NCI-H2029 treated with DMSO at 0.1 percent for 48 hours (cell line): ENCODE results near the gene GOLGA8J.
"Not testable (repeated sequence)": the region's sequence is repeated elsewhere in the genome, so short reads cannot be mapped to it uniquely, and the experiment has no call there.

Source experiments
- DNase-seq: peaks from one replicate; lab custom pipeline; 2025; lab: John Stamatoyannopoulos, UW

The GOLGA8J gene

GRCh38 chr15:30082655-30083054 lies at the start of gene GOLGA8J:
GOLGA8J (plus strand) TSS chr15:30082955; CDS start chr15:30083053, 98 bp downstream.
- not testable (repeated sequence) for DNase-seq

- no peak for DNase-seq
These were observed 49.5 kb upstream of the GOLGA8J start for GRCh38 chr15:30033211-30033610.

GRCh38 chr15:30033763-30034162 lies 49.0 kb upstream of the GOLGA8J start:
- no peak for DNase-seq

GRCh38 chr15:30036036-30036703 lies 46.6 kb upstream of the GOLGA8J start:
- DNase-seq: no peak

- peak; percentile 22 for DNase-seq
These were observed 43.9 kb upstream of the GOLGA8J start for GRCh38 chr15:30038667-30039523.

- DNase-seq: no peak
These were observed 40.9 kb upstream of the GOLGA8J start for GRCh38 chr15:30041868-30042267.

- DNase-seq: no peak
These were observed 40.2 kb upstream of the GOLGA8J start for GRCh38 chr15:30042556-30042955.

GRCh38 chr15:30043211-30043655 lies 39.5 kb upstream of the GOLGA8J start:
- DNase-seq: no peak

- DNase-seq: no peak
These were observed 38.4 kb upstream of the GOLGA8J start for GRCh38 chr15:30044377-30044776.

- DNase-seq: not testable (repeated sequence)
These were observed 37.9 kb upstream of the GOLGA8J start for GRCh38 chr15:30044826-30045225.

GRCh38 chr15:30045248-30046041 lies 37.3 kb upstream of the GOLGA8J start:
- DNase-seq: not testable (repeated sequence)

- no peak for DNase-seq
These were observed 36.3 kb upstream of the GOLGA8J start for GRCh38 chr15:30046430-30046829.

- DNase-seq: no peak
These were observed 27.2 kb upstream of the GOLGA8J start for GRCh38 chr15:30055604-30056003.

GRCh38 chr15:30056166-30056565 lies 26.6 kb upstream of the GOLGA8J start:
- no peak for DNase-seq

- DNase-seq: no peak
These were observed 23.0 kb upstream of the GOLGA8J start for GRCh38 chr15:30059771-30060170.

GRCh38 chr15:30062881-30063280 lies 19.9 kb upstream of the GOLGA8J start:
- no peak for DNase-seq

GRCh38 chr15:30063835-30064546 lies 18.8 kb upstream of the GOLGA8J start:
- DNase-seq: no peak

GRCh38 chr15:30065025-30065801 lies 17.5 kb upstream of the GOLGA8J start:
- DNase-seq: peak; percentile 34

GRCh38 chr15:30068326-30068725 lies 14.4 kb upstream of the GOLGA8J start:
- DNase-seq: no peak

- DNase-seq: no peak
These were observed 10.1 kb upstream of the GOLGA8J start for GRCh38 chr15:30072630-30073029.

- no peak for DNase-seq
These were observed 8.8 kb upstream of the GOLGA8J start for GRCh38 chr15:30073915-30074314.
